GM12891 (cell line): ENCODE results near the gene WDPCP.
"Not testable (repeated sequence)": the region's sequence is repeated elsewhere in the genome, so short reads cannot be mapped to it uniquely, and the experiment has no call there.

Source experiments
- DNase-seq: peaks from one replicate; pipeline ENCODE4 v3.0.0; 2011; ENCODE audit warnings: low spot score; ENCODE audit not compliant: insufficient read length
- FAIRE-seq: peaks from 2 replicates; lab custom pipeline; 2011; peaks lifted over from hg19 to GRCh38; lab: Jason Lieb, UNC
- PAX5 ChIP-seq: IDR thresholded peaks from 2 replicates; pipeline ENCODE4 v1.6.1; 2011; ENCODE audit warnings: low read length, moderate library complexity, mild to moderate bottlenecking; ENCODE audit not compliant: insufficient read depth, severe bottlenecking
- POLR2A ChIP-seq: IDR thresholded peaks from 2 replicates; pipeline ENCODE4 v1.6.1; 2011; ENCODE audit warnings: low read depth, low read length, control low read depth
- POLR2AphosphoS5 ChIP-seq: IDR thresholded peaks from 2 replicates; pipeline ENCODE4 v1.6.1; 2011; ENCODE audit warnings: low read depth, low read length, control low read depth
- POU2F2 ChIP-seq: IDR thresholded peaks from 2 replicates; pipeline ENCODE4 v1.6.1; 2011; ENCODE audit warnings: low read depth, mild to moderate bottlenecking, control low read depth, low read length, moderate library complexity
- SPI1 ChIP-seq: IDR thresholded peaks from 2 replicates; pipeline ENCODE4 v1.6.1; 2011; ENCODE audit warnings: low read depth, low read length, control low read depth
- TAF1 ChIP-seq: IDR thresholded peaks from 2 replicates; pipeline ENCODE4 v1.6.1; 2011; ENCODE audit warnings: low read depth, low read length, control low read depth

Gene WDPCP

DNA sequence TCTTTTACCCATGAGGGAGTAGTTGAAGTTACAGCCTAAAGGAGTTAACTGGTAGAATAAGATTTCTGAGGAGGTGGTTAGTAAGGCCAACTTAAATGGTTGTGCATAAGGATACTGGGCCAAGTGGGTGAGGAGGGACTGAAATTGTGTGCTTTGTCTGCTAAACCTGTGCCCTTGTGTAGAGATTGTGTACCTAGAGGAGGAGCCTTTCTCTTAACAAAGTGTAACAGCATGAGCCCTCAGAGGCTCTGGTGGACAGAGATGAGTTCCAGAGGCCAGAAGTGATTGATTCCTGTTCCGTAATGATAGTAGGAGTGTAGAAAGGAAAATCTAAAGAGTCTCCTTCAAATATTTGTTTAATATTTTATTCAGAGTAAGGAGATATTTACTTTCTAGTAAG lies 494.8 kb downstream of the WDPCP start:
- DNase-seq (no peak), FAIRE-seq (no peak)

DNA sequence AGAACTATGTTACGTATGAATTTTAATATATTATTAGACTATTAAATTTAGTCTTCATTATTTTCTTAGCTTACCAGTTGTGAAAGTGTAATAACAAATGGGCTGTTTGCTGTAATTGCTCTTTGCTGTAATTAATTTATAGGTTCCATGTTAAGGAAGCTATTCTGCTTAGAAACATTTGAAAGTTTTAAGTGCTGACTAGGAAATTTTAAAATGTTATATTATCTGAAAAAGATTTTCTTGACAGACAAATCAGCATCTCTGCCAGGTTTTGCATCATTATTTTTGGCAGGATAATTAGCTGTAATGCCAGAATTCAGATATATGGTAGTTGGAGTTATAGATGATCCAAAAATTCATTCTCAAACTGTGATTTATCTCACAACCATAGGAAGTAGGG lies 495.4 kb downstream of the WDPCP start:
- FAIRE-seq = no peak
- no peak for TF ChIP-seq POU2F2
- TF ChIP-seq POLR2A = no peak
- TF ChIP-seq TAF1 = no peak
- no peak for TF ChIP-seq SPI1
- TF ChIP-seq POLR2AphosphoS5 = no peak
- TF ChIP-seq PAX5 = no peak

More for the DNA sequence above, 494.8 kb downstream of the WDPCP start:
- no peak for TF ChIP-seq POU2F2

DNA sequence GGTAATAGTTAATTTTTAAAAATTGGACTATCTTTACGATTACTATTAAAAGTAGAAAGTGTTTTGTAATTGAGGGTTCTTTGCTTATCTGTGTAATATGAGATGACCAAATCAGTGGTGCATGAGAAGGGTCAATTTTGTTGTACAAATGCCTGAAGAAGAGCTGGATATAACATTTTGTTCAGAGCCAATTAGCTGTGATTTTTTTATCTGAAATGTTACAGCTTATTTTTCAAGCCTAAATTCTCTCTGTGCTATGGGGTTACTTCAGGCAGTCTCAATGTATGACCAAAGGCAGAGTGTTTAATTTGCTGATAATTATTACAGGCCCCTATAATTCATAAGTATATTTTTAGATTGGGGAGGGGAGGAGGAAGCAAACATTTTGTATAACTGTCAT lies 495.9 kb downstream of the WDPCP start:
- TF ChIP-seq PAX5 = no peak
- no peak for TF ChIP-seq POU2F2
- no peak for TF ChIP-seq POLR2A
- TF ChIP-seq POLR2AphosphoS5 = no peak
- TF ChIP-seq SPI1 = no peak
- TF ChIP-seq TAF1 = no peak
- FAIRE-seq (no peak), DNase-seq (no peak)

More for the DNA sequence above, 495.4 kb downstream of the WDPCP start:
- DNase-seq = no peak

DNA sequence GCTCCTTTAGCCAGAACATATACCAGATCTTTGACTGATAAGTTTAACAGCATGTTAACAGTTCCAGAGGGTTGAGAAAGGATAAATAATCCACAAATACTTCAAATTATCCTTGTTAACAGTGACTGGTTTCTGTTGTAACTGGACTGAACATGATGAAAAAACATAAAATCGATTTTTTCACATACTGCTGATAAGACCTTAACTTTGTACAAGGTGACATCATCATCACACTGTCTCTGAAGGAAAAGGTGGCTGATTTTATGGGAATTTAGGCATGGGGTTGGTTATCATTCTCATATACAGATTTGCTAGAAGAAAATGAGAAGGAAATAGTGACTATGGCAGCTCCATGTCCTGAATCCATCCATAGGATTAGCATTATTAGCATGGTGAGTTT lies 501.6 kb downstream of the WDPCP start:
- no peak for DNase-seq
- TF ChIP-seq SPI1 (no peak), POLR2A (no peak), TAF1 (no peak), PAX5 (no peak)
- FAIRE-seq = no peak

DNA sequence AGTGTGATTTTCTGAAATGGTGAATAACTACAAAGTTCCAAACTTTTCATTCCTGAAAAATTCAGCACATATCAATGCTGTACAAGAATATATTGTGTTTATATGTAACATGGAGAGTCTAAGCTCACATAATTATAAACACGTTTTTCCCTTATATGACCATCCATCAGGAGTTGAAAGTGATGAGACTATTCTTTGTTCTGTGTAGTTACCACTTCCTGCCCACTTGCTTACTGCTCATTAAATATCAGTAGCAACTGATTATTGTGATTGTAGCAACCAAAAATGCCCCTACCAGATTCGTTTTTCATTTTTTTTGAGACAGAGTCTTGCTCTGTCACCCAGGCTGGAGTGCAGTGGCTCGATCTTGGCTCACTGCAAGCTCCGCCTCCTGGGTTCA lies 506.9 kb downstream of the WDPCP start:
- FAIRE-seq (no peak), DNase-seq (no peak)
- TF ChIP-seq POLR2A = no peak
- TF ChIP-seq SPI1 = no peak
- no peak for TF ChIP-seq PAX5
- no peak for TF ChIP-seq POLR2AphosphoS5
- no peak for TF ChIP-seq POU2F2
- TF ChIP-seq TAF1 = no peak

DNA sequence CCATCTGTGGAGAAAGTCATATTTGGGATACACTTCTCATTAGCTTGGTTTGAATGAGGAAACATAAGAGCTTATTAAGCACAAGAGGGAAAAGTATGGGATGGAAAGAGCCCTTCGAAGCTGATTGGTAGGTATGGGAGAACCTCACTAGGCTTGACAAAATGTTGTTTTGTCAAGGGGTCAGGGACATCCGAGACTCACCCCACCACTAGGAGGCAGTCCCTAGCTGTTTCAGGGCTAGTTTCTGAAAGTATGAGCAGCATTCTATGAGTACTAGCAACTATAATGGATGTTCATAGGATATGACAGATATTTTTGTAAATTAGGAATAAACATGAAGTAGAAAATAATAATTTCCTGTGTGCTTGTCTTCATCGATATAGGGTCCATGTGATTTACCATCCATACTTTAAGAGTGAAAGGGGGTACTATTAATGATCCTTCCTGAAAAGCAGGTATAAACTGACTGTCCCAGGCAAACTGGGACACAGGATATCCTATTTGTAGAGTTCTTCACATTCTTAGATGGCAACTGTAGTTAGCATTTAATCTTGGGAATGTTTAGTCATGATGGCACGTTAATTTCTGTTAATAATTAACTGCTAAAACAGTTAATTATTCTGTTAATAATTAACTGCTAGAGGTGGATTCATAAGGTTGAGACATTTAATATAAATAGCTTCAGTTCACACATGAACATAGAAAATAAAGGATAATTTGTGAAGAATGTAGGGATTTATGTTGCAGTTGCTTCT lies 509.2 kb downstream of the WDPCP start:
- no peak for FAIRE-seq
- TF ChIP-seq TAF1 (no peak), PAX5 (no peak), SPI1 (no peak), POLR2A (no peak), POU2F2 (no peak), POLR2AphosphoS5 (no peak)
- DNase-seq = peak; percentile 2

DNA sequence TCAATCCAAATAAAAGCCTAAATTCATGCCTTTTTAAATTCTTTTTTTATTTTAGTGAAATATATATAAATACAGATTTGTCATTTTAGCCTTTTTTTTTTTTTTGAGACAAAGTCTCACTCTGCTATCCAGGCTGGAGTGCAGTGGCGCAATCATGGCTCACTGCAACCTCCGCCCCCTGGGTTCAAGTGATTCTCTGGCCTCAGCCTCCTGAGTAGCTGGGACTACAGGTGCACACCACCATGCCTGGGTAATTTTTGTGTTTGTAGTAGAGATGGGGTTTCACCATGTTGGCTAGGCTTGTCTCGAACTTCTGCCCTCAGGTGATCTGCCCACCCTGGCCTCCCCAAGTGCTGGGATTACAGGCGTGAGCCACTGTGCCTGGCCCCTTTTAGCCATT lies 513.9 kb downstream of the WDPCP start:
- DNase-seq, FAIRE-seq: not testable (repeated sequence)

DNA sequence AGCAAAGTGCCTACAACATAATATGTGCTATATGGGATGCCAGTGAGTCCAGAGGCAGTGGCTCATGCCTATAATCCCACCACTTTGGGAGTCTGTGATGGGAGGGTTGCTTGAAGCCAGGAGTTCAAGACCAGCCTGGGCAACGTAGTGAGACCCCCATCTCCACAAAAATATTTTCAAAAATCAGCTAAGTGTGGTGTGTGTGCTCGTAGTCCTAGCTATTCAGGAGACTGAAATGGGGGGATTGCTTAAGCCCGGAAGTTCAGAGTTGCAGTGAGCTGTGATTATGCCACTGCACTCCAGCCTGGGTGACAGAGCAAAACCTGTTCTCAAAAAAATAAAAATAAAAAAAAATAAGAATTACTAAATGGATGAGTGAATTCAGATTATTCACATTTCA lies 514.3 kb downstream of the WDPCP start:
- TF ChIP-seq SPI1 (no peak), POLR2AphosphoS5 (no peak), POLR2A (no peak), POU2F2 (no peak), TAF1 (no peak), PAX5 (no peak)
- DNase-seq (no peak), FAIRE-seq (no peak)

DNA sequence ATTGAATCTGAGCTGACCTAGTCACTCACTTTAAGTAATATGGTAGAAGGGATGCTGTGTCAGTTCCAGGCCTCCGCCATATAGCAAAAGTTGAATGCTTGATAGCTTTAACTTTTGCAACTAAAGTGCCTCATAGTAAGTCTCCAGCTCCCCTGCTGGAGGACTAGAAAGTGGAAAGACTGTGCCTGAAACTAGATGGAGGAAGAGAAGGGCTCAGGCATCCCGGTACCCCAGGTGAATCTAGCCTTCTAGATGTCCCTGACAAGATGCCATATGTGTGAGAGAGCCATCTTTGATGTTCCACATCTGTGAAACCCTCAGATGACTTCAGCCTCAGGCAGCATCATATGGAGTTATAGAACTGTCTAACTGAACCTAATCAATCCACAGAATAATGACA lies 516.6 kb downstream of the WDPCP start:
- FAIRE-seq = no peak
- no peak for DNase-seq
- TF ChIP-seq POLR2A = no peak
- no peak for TF ChIP-seq POU2F2
- TF ChIP-seq SPI1 = no peak
- no peak for TF ChIP-seq POLR2AphosphoS5
- no peak for TF ChIP-seq PAX5
